HepG2 (cell line): Measurements from ENCODE around the gene ABAT. TPM values are rescaled to one million over a fixed set of nuclear protein-coding genes. Genes with fewer than 3 reads are reported as not detected.

ENCODE experiments used
- BRF2 ChIP-seq: sonication (generic); formaldehyde crosslinking; IDR thresholded peaks from 2 replicates; pipeline ENCODE4 v1.8.1; 2022; ENCODE audit warnings: mild to moderate bottlenecking, missing genetic modification reagents
- CBX5 ChIP-seq: sonication (generic); formaldehyde crosslinking; IDR thresholded peaks from 2 replicates; pipeline ENCODE4 v1.4.0; 2020; ENCODE audit warnings: missing genetic modification reagents, borderline replicate concordance
- HDAC6 ChIP-seq: fragments of 200-600 bp; sonication (generic); IDR thresholded peaks from 2 replicates; pipeline ENCODE4 v1.7.0; 2017; ENCODE audit warnings: mild to moderate bottlenecking, antibody characterized with exemption, low read length, low read depth
- IRX3 ChIP-seq: sonication (generic); formaldehyde crosslinking; IDR thresholded peaks from 2 replicates; pipeline ENCODE4 v1.8.1; 2023; ENCODE audit warnings: mild to moderate bottlenecking, low read depth, missing genetic modification reagents, borderline replicate concordance
- POGK ChIP-seq: sonication (generic); formaldehyde crosslinking; conservative IDR thresholded peaks from 2 replicates; pipeline ENCODE4 v1.8.0; 2022; ENCODE audit warnings: mild to moderate bottlenecking, moderate library complexity, missing genetic modification reagents
- SNRNP70 ChIP-seq: fragments of 200-400 bp; formaldehyde crosslinking; IDR thresholded peaks from 2 replicates; pipeline ENCODE4 v1.6.1; 2017; ENCODE audit warnings: mild to moderate bottlenecking, low read depth, low read length, moderate library complexity
- ZNF142 ChIP-seq: sonication (generic); formaldehyde crosslinking; IDR thresholded peaks from 2 replicates; pipeline ENCODE4 v1.4.0; 2020; ENCODE audit warnings: missing genetic modification reagents
- ZNF207 ChIP-seq: fragments of 450-650 bp; IDR thresholded peaks from 2 replicates; pipeline ENCODE4 v1.6.1; 2016; ENCODE audit warnings: antibody characterized with exemption, borderline replicate concordance
- ZNF282 ChIP-seq: fragments of 450-650 bp; IDR thresholded peaks from 2 replicates; pipeline ENCODE4 v1.6.1; 2018; ENCODE audit not compliant: partially characterized antibody
- ZNF34 ChIP-seq: sonication (generic); formaldehyde crosslinking; IDR thresholded peaks from 2 replicates; pipeline ENCODE4 v1.4.0; 2020; ENCODE audit warnings: mild to moderate bottlenecking, missing genetic modification reagents, borderline replicate concordance
- ZNF354B ChIP-seq: sonication (generic); formaldehyde crosslinking; IDR thresholded peaks from 2 replicates; pipeline ENCODE4 v1.8.0; 2022; ENCODE audit warnings: mild to moderate bottlenecking, missing genetic modification reagents
- ZNF510 ChIP-seq: sonication (generic); formaldehyde crosslinking; IDR thresholded peaks from 2 replicates; pipeline ENCODE4 v1.4.0; 2020; ENCODE audit warnings: low read depth, mild to moderate bottlenecking, missing genetic modification reagents
- ZNF569 ChIP-seq: sonication (generic); formaldehyde crosslinking; IDR thresholded peaks from 2 replicates; pipeline ENCODE4 v1.5.0; 2020; ENCODE audit warnings: mild to moderate bottlenecking, missing genetic modification reagents, moderate library complexity, borderline replicate concordance
- ZNF598 ChIP-seq: sonication (generic); formaldehyde crosslinking; IDR thresholded peaks from 2 replicates; pipeline ENCODE4 v1.5.1; 2020; ENCODE audit warnings: mild to moderate bottlenecking, missing genetic modification reagents, borderline replicate concordance
- ZNF670 ChIP-seq: sonication (generic); formaldehyde crosslinking; IDR thresholded peaks from 2 replicates; pipeline ENCODE4 v1.8.0; 2022; ENCODE audit warnings: mild to moderate bottlenecking, missing genetic modification reagents, borderline replicate concordance
- polyA plus RNA-seq, 8 experiments: library from polyadenylated mRNA; depleted of rRNA in 3 of 8; stranded (reverse) in 7 of 8; unstranded in 1 of 8; fragments of >200 nt; fragmentation: Illumina TruSeq in 4 of 8; extraction: Trizol in 4 of 8; gene quantifications; 2 replicates each; pipeline versions ENCODE4 v1.2.1 to v1.2.3, GENCODE V29; 2011 to 2016; ENCODE audit warnings: low read depth in 4 of 8, missing spikeins in 1 of 8, mixed read lengths in 1 of 8; ENCODE audit not compliant: insufficient read depth in 1 of 8
- total RNA-seq, 5 experiments: library from RNA; depleted of rRNA; stranded (reverse); fragments of >200 nt; fragmentation: Illumina TruSeq; extraction: Trizol; gene quantifications; 2 replicates each; pipeline ENCODE4 v1.2.3, GENCODE V29; 2016; ENCODE audit warnings: low read depth in 1 of 5
- TF ChIP-seq, protein P1 (sequence below): sonication (generic); formaldehyde crosslinking; conservative IDR thresholded peaks from 2 replicates; pipeline ENCODE4 v1.8.1; 2023; ENCODE audit warnings: missing genetic modification reagents
- TF ChIP-seq, protein P2 (sequence below): sonication (generic); formaldehyde crosslinking; IDR thresholded peaks from 2 replicates; pipeline ENCODE4 v1.4.0; 2020; ENCODE audit warnings: mild to moderate bottlenecking, missing genetic modification reagents

Gene ABAT
- total and polyA plus RNA-seq, 2 of the 13 experiments (the other 11 are each of a cell fraction or from before 2014, with no cell fraction given): 47.6 to 97.3 TPM

GRCh38 chr16:8740775-8741355 is 66.4 kb downstream of the ABAT start (continued):
- TF ChIP-seq, protein P1, sequence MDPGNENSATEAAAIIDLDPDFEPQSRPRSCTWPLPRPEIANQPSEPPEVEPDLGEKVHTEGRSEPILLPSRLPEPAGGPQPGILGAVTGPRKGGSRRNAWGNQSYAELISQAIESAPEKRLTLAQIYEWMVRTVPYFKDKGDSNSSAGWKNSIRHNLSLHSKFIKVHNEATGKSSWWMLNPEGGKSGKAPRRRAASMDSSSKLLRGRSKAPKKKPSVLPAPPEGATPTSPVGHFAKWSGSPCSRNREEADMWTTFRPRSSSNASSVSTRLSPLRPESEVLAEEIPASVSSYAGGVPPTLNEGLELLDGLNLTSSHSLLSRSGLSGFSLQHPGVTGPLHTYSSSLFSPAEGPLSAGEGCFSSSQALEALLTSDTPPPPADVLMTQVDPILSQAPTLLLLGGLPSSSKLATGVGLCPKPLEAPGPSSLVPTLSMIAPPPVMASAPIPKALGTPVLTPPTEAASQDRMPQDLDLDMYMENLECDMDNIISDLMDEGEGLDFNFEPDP: no peak
- TF ChIP-seq ZNF670 (no peak), HDAC6 (no peak), CBX5 (peak; percentile 82; the same call in 1 of the 2 replicates), IRX3 (CRISPR knock-in tag) (no peak), ZNF354B (no peak), ZNF569 (no peak), BRF2 (no peak), ZNF510 (0 out of 2 replicates have a peak, but pooled peaks have one; percentile 29), ZNF282 (no peak), ZNF207 (no peak), ZNF34 (no peak), SNRNP70 (no peak), ZNF142 (CRISPR knock-in tag) (no peak), POGK (CRISPR knock-in tag) (peak; percentile 68; the same call in 1 of the 2 replicates), ZNF598 (no peak)
- TF ChIP-seq, protein P2, sequence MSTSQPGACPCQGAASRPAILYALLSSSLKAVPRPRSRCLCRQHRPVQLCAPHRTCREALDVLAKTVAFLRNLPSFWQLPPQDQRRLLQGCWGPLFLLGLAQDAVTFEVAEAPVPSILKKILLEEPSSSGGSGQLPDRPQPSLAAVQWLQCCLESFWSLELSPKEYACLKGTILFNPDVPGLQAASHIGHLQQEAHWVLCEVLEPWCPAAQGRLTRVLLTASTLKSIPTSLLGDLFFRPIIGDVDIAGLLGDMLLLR (CRISPR knock-in tag): no peak
